Measurements from ENCODE around the gene CHD9. TPM values are rescaled to one million over a fixed set of nuclear protein-coding genes. Genes with fewer than 3 reads are reported as not detected.
"Not testable (repeated sequence)": the region's sequence is repeated elsewhere in the genome, so short reads cannot be mapped to it uniquely, and the experiment has no call there.

The CHD9 gene
- total RNA-seq, 1 donor from 2014 or later: 67.4 TPM

DNA sequence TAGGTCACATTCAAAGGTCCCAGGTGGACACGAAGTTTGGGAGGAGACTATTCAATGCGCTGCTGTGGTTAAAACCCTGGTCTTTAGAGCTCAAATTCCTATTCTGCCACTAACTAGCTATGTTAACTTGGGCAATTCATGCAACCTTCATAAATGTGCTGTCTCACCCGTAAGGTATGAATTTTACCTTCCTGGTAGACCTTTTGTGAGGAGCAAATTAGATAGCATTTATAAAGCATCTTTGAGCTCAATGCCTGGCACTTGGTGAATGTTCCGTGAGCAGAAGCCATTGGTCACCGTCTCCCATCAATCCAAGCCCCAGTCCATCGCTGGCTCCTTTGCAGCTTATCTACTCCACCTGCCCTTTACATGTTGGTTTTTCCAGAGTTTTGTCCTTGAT is 18.7 kb upstream of the CHD9 start:
- intact Hi-C loops (cut with micrococcal nuclease): no loop called here
- ChIA-PET POLR2A (no interaction called here), CTCF (no interaction called here)
- ATAC-seq (ENCODE audit: low read depth) (no peak), DNase-seq (no peak)
- Mint-ChIP-seq H3K27ac (no peak overlapping the region), H3K4me1 (no peaks in the 10 kb centered on the region), H3K36me3 (ENCODE audit: low read depth) (no peaks in the 10 kb centered on the region), H3K27me3 (peaks cover 25% of the 10 kb centered on the region), H3K4me3 (no peak overlapping the region), H3K9me3 (peaks cover 7% of the 10 kb centered on the region)
- TF ChIP-seq, protein P1, sequence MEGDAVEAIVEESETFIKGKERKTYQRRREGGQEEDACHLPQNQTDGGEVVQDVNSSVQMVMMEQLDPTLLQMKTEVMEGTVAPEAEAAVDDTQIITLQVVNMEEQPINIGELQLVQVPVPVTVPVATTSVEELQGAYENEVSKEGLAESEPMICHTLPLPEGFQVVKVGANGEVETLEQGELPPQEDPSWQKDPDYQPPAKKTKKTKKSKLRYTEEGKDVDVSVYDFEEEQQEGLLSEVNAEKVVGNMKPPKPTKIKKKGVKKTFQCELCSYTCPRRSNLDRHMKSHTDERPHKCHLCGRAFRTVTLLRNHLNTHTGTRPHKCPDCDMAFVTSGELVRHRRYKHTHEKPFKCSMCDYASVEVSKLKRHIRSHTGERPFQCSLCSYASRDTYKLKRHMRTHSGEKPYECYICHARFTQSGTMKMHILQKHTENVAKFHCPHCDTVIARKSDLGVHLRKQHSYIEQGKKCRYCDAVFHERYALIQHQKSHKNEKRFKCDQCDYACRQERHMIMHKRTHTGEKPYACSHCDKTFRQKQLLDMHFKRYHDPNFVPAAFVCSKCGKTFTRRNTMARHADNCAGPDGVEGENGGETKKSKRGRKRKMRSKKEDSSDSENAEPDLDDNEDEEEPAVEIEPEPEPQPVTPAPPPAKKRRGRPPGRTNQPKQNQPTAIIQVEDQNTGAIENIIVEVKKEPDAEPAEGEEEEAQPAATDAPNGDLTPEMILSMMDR (IDR thresholded peaks at IDR 0.05): no peak

DNA sequence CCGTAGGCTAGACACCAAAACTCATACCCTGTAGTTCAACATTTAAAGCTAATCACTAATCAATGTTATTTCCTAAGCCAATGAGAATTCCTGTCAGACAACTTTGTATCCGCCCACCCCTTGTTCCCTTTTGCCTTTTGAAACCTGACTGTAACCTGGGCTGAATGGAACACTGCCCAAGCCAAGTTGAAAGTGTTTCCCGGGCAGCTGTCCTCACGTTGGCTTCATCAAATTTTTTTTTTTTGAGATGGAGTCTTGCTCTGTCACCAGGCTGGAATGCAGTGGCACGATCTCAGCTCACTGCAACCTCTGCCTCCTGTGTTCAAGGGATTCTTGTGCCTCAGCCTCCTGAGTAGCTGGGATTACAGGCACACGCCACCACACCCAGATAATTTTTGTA is 18.1 kb upstream of the CHD9 start:
- ATAC-seq (ENCODE audit: low read depth); H3K27ac Mint-ChIP-seq; DNase-seq; H3K36me3 Mint-ChIP-seq (ENCODE audit: low read depth); H3K4me3 Mint-ChIP-seq; CTCF ChIA-PET; intact Hi-C loops (cut with micrococcal nuclease); POLR2A ChIA-PET; H3K9me3 Mint-ChIP-seq; H3K4me1 Mint-ChIP-seq: not testable (repeated sequence)
- H3K27me3 Mint-ChIP-seq: peaks cover 23% of the 10 kb centered on the region

DNA sequence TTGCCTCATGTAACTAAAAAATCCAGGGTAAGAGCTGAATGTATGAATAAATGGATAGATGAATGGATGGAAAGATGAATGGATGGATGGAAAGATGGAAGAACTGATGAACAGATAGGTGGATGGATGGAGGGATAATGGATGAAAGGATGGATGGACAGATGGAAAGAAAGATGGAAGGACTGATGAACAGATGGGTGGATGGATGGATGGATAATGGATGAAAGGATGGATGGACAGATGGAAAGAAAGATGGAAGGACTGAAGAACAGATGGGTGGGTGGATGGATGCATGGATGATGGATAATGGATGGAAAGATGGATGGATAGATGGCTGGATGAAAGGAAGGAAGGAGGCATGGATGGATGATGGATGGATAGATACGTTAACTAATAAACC is 14.0 kb upstream of the CHD9 start:
- intact Hi-C loops (cut with micrococcal nuclease): no loop called here
- no peak for ATAC-seq (ENCODE audit: low read depth)
- H3K4me3 Mint-ChIP-seq: no peak overlapping the region
- ChIA-PET POLR2A (no interaction called here), CTCF (no interaction called here)
- DNase-seq: no peak
- peaks cover 23% of the 10 kb centered on the region for H3K27me3 Mint-ChIP-seq
- TF ChIP-seq, protein P1 (IDR thresholded peaks at IDR 0.05): no peak
- no peak overlapping the region for H3K27ac Mint-ChIP-seq
- H3K9me3 Mint-ChIP-seq: no peaks in the 10 kb centered on the region
- H3K36me3 Mint-ChIP-seq (ENCODE audit: low read depth): no peaks in the 10 kb centered on the region
- peaks cover 3% of the 10 kb centered on the region for H3K4me1 Mint-ChIP-seq

DNA sequence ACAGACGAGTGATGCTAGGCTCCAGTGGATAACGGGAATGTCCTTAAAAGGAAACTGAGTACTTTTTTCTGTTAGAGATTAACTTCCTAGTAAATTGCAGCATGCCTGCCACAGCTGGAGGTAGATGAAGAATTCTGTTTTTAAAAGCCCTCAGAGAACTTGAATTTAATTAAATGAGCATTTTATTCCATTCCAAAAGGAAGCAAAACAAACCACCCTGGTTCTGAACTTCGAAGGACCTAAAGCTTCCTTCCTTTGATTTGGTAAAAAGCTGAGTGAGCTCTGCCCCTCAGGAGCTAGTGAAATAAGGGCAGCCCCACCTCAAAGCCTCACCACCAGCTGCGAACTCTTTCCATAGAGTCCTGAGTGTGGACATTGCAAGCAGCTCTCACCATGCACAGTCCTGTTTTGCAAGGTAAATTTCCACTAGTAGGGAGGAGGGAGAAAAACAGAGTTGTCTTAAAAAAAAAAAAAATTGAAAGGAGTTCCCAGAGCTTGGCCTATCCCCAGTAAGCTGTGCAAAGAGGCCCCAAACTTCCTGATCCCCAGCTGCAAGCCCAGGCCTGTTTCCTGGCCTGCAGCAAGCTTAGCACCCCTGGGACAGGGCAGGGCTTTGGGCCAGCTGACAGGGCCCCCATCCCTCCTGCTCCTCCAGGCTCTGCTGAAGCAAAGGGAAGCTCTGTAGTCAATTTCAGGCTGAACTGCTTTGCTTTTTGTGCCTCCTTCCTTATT is 13.3 kb upstream of the CHD9 start:
- TF ChIP-seq, protein P1 (IDR thresholded peaks at IDR 0.05): no peak
- Mint-ChIP-seq H3K4me1 (peaks cover 3% of the 10 kb centered on the region), H3K27me3 (peaks cover 20% of the 10 kb centered on the region), H3K4me3 (no peak overlapping the region), H3K36me3 (ENCODE audit: low read depth) (no peaks in the 10 kb centered on the region), H3K9me3 (no peaks in the 10 kb centered on the region), H3K27ac (no peak overlapping the region)
- no peak for DNase-seq
- intact Hi-C loops (cut with micrococcal nuclease): no loop called here
- POLR2A ChIA-PET: no interaction called here
- no peak for ATAC-seq (ENCODE audit: low read depth)
- CTCF ChIA-PET: no interaction called here

DNA sequence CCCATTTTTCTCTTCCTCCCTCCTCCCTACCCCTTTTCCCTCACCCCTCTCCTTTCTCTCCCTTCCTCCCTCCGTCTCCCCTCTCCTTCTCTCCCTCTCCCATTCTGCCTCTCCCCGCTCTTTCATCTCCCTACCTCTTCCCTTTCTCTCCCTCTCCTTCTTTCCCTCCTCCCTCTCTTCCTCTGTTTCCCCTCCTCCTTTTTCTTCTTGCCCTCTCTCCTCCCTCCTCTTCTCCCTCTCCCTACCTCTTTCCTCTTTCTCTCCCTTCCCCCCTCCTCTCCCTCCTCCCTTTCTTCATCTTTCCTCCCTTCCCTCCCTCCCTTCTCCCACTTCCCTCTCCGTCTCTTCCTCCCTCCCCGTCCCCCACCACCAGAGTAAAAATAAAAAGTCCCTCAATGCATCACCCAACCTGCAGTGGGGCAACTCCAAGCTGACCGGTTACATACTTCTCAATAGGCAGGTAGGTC is 12.5 kb upstream of the CHD9 start:
- ChIA-PET CTCF (no interaction called here), POLR2A (no interaction called here)
- Mint-ChIP-seq H3K27ac (no peak overlapping the region), H3K36me3 (ENCODE audit: low read depth) (no peaks in the 10 kb centered on the region), H3K4me1 (peaks cover 3% of the 10 kb centered on the region), H3K9me3 (no peaks in the 10 kb centered on the region), H3K4me3 (no peak overlapping the region), H3K27me3 (peaks cover 20% of the 10 kb centered on the region)
- intact Hi-C loops (cut with micrococcal nuclease): no loop called here
- ATAC-seq (ENCODE audit: low read depth) (no peak), DNase-seq (no peak)
- TF ChIP-seq, protein P1 (IDR thresholded peaks at IDR 0.05): no peak

DNA sequence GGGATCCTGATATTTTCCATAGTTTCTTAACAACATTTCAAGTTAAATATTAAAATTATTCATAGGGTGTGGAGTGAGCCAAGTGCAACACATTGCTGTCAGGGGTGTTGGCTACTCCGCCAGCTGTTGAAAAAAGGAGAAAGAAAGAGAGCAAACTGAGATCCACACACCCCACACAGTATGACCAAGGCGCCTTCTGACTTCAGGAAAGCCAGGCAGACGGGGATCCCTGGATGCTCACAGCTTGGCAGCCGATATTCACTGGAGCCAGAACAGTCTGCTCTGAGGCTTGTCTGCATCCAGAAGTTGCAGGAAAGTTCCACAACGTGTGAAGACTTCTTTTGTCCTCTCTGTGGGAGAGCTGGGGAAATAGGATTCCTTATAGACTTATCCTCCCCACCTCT is 11.4 kb upstream of the CHD9 start:
- CTCF ChIA-PET: no interaction called here
- H3K4me1 Mint-ChIP-seq: peaks cover 3% of the 10 kb centered on the region
- H3K4me3 Mint-ChIP-seq: no peak overlapping the region
- intact Hi-C loops (cut with micrococcal nuclease): no loop called here
- no peaks in the 10 kb centered on the region for H3K9me3 Mint-ChIP-seq
- DNase-seq: no peak
- POLR2A ChIA-PET: no interaction called here
- TF ChIP-seq, protein P1 (IDR thresholded peaks at IDR 0.05): no peak
- peaks cover 16% of the 10 kb centered on the region for H3K27me3 Mint-ChIP-seq
- no peak overlapping the region for H3K27ac Mint-ChIP-seq
- H3K36me3 Mint-ChIP-seq (ENCODE audit: low read depth): no peaks in the 10 kb centered on the region
- no peak for ATAC-seq (ENCODE audit: low read depth)
